NCI-H2029 treated with DMSO at 0.1 percent for 48 hours (cell line): ENCODE measurements around the gene ERP29.
"Not testable (repeated sequence)": the region's sequence is repeated elsewhere in the genome, so short reads cannot be mapped to it uniquely, and the experiment has no call there.

Experiments used
- DNase-seq: peaks from one replicate; lab custom pipeline; 2025; lab: John Stamatoyannopoulos, UW

The ERP29 gene

DNA sequence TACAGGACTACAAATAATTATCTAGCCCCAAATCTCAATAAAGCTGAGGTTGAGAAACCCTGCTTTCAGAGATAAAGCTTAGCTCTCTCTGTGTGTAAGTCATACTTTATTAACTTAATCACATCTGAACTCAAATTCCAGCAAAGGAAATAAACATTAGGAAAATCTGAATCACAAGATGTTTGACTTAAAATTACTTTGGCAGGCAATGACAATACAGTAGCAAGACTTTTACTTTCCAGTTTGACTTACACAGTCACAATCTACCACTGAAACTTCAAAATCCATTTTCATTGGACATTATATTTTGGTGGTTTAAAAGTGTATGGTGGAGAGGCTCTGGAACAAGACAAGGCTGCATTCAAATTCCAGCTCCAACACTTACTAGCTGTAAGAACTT lies 11.7 kb upstream of the ERP29 start:
- no peak for DNase-seq

DNA sequence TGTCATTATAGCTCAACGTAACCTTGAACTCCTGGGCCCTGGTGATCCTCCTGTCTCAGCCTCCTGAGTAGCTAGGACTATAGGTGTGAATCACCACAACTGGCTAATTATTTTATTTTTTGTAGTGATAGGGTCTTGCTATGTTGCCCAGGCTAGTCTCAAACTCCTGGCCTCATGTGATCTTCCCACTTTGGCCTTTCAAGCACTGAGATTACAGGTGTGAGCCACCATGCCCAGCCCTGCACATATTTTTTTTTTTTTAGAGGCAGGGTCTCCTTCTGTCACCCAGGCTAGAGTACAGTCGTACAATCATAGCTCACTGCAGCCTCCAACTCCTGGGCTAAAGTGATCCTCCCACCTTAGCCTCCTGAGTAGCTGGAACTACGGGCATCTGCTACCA lies 9.2 kb upstream of the ERP29 start:
- DNase-seq: no peak

- peak; percentile 73 for DNase-seq
Observed at GRCh38 chr12:112005419-112006395, 7.5 kb upstream of the ERP29 start.

GRCh38 chr12:112007945-112008344 lies 5.3 kb upstream of the ERP29 start:
- no peak for DNase-seq

DNA sequence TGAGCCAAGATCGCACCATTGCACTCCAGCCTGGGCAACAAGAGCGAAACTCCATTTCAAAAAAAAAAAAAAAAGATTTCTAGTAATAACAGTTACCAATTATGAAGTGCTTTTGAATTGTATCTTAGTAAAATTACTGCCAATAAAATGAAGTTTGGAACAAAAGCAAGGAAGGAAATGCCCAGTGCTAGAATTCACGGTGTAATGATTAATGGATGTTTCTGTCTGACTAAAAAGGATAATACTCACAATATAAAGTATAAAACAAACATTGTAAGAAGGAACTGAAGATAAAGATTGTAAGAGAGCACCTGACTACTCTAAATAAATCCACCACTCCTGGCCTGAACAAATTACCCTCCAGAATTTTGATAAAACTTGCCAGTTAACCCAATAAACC lies 4.3 kb upstream of the ERP29 start:
- no peak for DNase-seq

- DNase-seq: not testable (repeated sequence)
Observed at GRCh38 chr12:112009596-112009995, 3.6 kb upstream of the ERP29 start.

- no peak for DNase-seq
Observed at GRCh38 chr12:112010415-112011344, 2.5 kb upstream of the ERP29 start.

DNA sequence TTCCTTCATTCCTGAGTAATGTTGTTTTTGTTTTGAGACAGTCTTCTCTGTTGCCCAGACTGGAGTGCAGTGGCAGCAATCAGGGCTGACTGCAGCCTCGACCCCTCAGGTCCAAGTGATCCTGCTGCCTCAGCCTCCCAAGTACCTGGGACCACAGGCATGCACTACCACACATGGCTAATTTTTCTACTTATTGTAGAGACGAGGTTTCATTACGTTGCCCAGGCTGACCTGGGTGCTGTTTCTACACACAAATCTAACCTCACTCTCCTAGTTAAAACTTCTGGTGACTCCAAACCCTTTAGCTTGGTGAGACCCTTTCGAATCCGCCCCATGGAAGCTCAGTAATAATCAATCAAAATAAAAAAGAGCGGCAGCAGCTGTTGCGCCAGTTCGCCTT lies 1.5 kb upstream of the ERP29 start:
- no peak for DNase-seq

- peak; percentile 52 for DNase-seq
Observed at GRCh38 chr12:112013601-112014402, 576 bp downstream of the ERP29 start.

DNA sequence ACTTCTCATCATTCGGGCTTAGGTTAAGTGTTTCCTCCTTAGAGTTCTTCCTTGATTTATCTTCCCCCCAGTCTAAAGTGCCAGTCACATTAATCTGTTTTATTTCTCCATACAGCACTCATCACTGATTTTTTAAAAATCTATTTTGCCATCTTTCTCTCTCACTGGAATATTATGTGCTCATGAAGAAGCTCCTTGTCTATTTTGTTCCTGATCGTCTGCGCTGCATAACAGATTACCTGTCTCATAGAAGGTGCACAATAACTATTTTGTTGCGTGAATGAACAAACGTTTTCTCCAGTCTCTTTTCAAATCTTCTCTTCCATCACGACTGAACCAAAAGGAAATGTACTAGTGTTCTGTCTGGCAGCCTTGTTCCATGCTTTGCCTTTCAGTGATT lies 2.7 kb downstream of the ERP29 start:
- DNase-seq: no peak

DNA sequence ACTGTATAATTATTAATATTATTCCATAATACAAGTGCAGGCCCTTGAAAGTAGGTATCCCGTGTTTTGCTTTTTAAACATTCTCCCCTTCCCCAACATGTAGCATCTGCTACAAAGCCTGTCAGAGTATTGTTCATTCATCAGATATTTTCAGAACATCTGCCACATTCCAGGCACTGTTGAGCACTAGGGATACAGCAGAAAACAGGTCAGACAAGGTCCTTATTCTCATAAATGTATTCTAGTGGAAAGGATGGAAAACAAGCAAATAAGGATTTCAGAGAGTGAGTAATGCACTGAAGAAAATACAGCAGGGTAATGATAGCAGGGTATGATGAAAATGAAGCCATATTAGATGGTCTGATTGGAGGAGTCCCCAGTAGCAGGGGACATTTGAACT lies 3.8 kb downstream of the ERP29 start:
- DNase-seq: no peak

DNA sequence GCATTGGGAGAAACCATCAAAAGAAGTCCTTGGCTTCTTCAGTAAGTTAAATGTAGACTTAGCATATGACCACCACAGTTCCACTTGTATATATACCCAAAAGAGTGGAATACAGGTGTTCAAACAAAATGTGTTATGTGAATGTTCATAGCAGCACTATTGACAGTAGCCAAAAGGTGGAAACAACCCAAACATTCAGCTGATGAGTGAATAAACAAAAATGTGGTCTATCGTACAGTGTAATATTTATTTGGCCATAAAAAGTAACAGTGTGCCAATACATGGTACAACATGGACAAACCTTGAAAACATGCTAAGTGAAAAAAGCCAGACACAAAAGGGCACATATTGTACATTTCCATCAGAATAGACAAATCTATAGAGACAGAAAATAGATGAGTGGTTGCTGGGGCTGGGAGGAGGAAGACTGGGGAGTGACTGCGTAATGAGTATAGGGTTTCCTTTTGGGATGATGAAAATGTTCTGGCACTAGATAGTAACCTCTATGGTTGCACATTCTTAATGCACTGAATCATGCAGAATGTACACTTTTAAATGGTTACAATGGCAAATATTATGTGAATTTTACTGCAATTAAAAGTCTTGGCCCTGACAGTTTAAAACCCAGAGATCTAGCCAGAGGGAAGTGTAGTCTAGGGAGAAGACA lies 5.5 kb downstream of the ERP29 start:
- no peak for DNase-seq

GRCh38 chr12:112020947-112021457 lies 7.8 kb downstream of the ERP29 start:
- no peak for DNase-seq

- no peak for DNase-seq
Observed at GRCh38 chr12:112022241-112023016, 9.2 kb downstream of the ERP29 start.

DNA sequence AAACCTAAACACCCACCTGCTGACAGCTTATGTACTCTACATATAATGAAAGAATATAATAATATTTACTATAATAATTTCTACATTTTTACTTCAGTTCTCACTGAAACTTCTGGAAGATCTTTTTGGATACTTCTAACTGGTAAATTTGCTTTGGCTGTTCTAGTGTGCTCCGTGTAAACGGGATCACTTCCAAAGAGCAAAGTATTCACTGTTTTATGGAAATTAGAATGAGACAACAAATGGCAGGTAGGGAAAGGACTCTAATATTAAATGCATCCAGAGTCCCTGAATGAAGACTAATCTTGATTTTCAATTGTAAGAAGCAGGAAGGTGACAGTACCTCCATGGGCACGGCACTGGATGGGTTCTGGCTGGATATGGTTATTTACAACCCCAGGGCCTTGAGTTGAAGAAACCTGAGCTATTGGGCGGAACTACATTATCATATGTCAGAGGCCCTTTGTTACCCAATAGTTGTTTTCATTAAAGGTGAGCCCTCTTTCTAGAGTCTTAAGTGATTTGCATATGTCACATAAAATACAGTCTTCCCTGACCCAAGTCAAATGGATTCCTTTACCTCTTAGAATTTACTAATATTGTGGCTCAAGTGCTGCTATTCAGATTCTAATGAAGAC lies 10.7 kb downstream of the ERP29 start:
- no peak for DNase-seq

- DNase-seq: no peak
Observed at GRCh38 chr12:112025808-112026375, 12.7 kb downstream of the ERP29 start.

GRCh38 chr12:112029301-112029700 lies 16.1 kb downstream of the ERP29 start:
- no peak for DNase-seq

GRCh38 chr12:112031472-112031871 lies 18.2 kb downstream of the ERP29 start:
- DNase-seq: no peak

DNA sequence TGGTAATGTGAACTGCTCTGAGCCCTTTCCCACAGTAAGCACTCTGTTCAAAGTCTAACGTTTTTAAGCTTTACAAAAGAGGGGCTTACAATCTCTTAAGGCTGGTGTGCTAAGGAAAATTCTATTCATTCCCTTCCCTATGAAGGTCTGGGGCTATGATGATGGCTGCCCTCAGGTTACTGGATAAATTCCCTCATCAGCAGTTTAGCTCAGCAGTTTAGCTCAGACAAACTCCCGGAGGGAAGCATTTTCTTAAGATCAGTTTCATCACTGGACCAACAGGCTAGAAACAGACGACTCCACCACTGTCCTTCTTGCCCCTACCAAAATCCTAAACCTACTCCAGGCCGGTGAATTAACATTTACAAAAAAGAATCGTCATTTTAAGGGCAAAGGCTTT lies 19.1 kb downstream of the ERP29 start:
- DNase-seq: no peak
